Activated CD4-positive, alpha-beta T cell treated with anti-CD3 and anti-CD28 coated beads for 36 hours (primary cell): ENCODE results near the gene CD52. TPM values are rescaled to one million over a fixed set of nuclear protein-coding genes. Genes with fewer than 3 reads are reported as not detected.

Source experiments
- ATAC-seq: fragments of 200-7000 bp; cut with Tn5 transposase; one replicate; pipeline ENCODE4 v1.10.0; 2021; ENCODE audit warnings: mild to moderate bottlenecking, moderate library complexity
- CTCF ChIA-PET: fragments of 350-600 bp; sonication (Branson Sonifier 250); formaldehyde crosslinking; loops from one replicate; lab custom pipeline; 2021; ENCODE audit warnings: antibody characterized with exemption; lab: Charles Lee
- POLR2A ChIA-PET: fragments of 350-600 bp; sonication (Branson Sonifier 250); formaldehyde crosslinking; loops from one replicate; lab custom pipeline; 2021; ENCODE audit warnings: antibody characterized with exemption, inconsistent platforms; lab: Charles Lee
- DNase-seq: peaks from one replicate; pipeline ENCODE4 v3.0.0-alpha.2; 2020
- H3K27ac Mint-ChIP-seq: one replicate; pipeline ENCODE4 v1.8.0; 2021; ENCODE audit warnings: mixed read lengths
- H3K27me3 Mint-ChIP-seq: one replicate; pipeline ENCODE4 v1.8.0; 2021; ENCODE audit warnings: mixed read lengths
- H3K36me3 Mint-ChIP-seq: one replicate; pipeline ENCODE4 v1.8.0; 2021; ENCODE audit warnings: low read depth, mixed read lengths
- H3K4me1 Mint-ChIP-seq: one replicate; pipeline ENCODE4 v1.8.0; 2021; ENCODE audit warnings: mixed read lengths
- H3K4me3 Mint-ChIP-seq: one replicate; pipeline ENCODE4 v1.8.0; 2021; ENCODE audit warnings: mild to moderate bottlenecking, moderate library complexity, mixed read lengths
- H3K9me3 Mint-ChIP-seq: one replicate; pipeline ENCODE4 v1.8.0; 2021; ENCODE audit warnings: low read depth, mixed read lengths
- intact Hi-C, 2 experiments: fragments of 100-400 bp; cut with DNase I in 1 of 2; cut with micrococcal nuclease in 1 of 2; formaldehyde crosslinking; loops; one replicate each; pipeline versions ENCODE4 v1.14.2 to v1.15.1; 2022 to 2024; cut with DNase I, micrococcal nuclease
- total RNA-seq, 2 experiments: library from RNA; stranded (reverse); gene quantifications; one replicate each; pipeline ENCODE4 v1.2.3, GENCODE V29; 2021

The CD52 gene
- total RNA-seq, 2 experiments from 2014 or later = 216 to 217 TPM

GRCh38 chr1:26368006-26368405 is 50.2 kb downstream of the CD52 start:
- Mint-ChIP-seq H3K27me3 (no peaks in the 10 kb centered on the region), H3K36me3 (no peaks in the 10 kb centered on the region), H3K4me1 (peaks cover 38% of the 10 kb centered on the region), H3K9me3 (no peaks in the 10 kb centered on the region), H3K27ac (no peak overlapping the region), H3K4me3 (no peak overlapping the region)
- ChIA-PET CTCF (no interaction called here), POLR2A (no interaction called here)
- no peak for ATAC-seq
- DNase-seq = no peak
- intact Hi-C loops = no loop called here

- H3K36me3 Mint-ChIP-seq = no peaks in the 10 kb centered on the region
- no peak for ATAC-seq
- no peak overlapping the region for H3K27ac Mint-ChIP-seq
- CTCF ChIA-PET = no interaction called here
- no peak overlapping the region for H3K4me3 Mint-ChIP-seq
- no peaks in the 10 kb centered on the region for H3K27me3 Mint-ChIP-seq
- POLR2A ChIA-PET = no interaction called here
- DNase-seq = no peak
- intact Hi-C loops = no loop called here
- no peaks in the 10 kb centered on the region for H3K9me3 Mint-ChIP-seq
- H3K4me1 Mint-ChIP-seq = peaks cover 40% of the 10 kb centered on the region
These were observed 50.7 kb downstream of the CD52 start for GRCh38 chr1:26368486-26368885.

Other genes with a start within 250 kb of the CD52 start
- gene PDIK1L, start 206.1 kb upstream of the CD52 start, total RNA-seq = 10 to 100 TPM; 12.3 to 13.0 TPM
- not detected for gene FAM110D, start 158.9 kb upstream of the CD52 start, total RNA-seq
- not detected for gene C1orf232, start 149.0 kb upstream of the CD52 start, total RNA-seq
- gene ZNF593, start 148.1 kb upstream of the CD52 start, total RNA-seq = 10 to 100 TPM; 44.6 to 56.3 TPM
- not detected for gene ZNF593OS, start 146.1 kb upstream of the CD52 start, total RNA-seq
- 1 to 10 TPM; 3.0 to 3.2 TPM for gene CNKSR1, start 140.5 kb upstream of the CD52 start, total RNA-seq
- gene CATSPER4, start 127.4 kb upstream of the CD52 start, total RNA-seq = not detected
- 10 to 100 TPM; 31.1 to 31.9 TPM for gene CEP85, start 83.8 kb upstream of the CD52 start, total RNA-seq
- gene SH3BGRL3, start 37.9 kb upstream of the CD52 start, total RNA-seq = 100 to 1,000 TPM; 267 to 381 TPM
- 10 to 100 TPM; 19.4 to 22.2 TPM for gene UBXN11, start 11.3 kb upstream of the CD52 start, total RNA-seq
- gene CRYBG2, start 36.2 kb downstream of the CD52 start, total RNA-seq = 1 to 10 TPM; 1.5 to 1.6 TPM
- gene ZNF683, start 54.8 kb downstream of the CD52 start, total RNA-seq = not detected
- not detected for gene LIN28A, start 92.9 kb downstream of the CD52 start, total RNA-seq
- 10 to 100 TPM; 34.1 to 40.7 TPM for gene DHDDS, start 114.4 kb downstream of the CD52 start, total RNA-seq
- gene HMGN2, start 154.5 kb downstream of the CD52 start, total RNA-seq = 100 to 1,000 TPM; 660 to 867 TPM
- 100 to 1,000 TPM; 116 to 160 TPM for gene RPS6KA1, start 211.8 kb downstream of the CD52 start, total RNA-seq